Tibial artery (tissue), 4 donors: ENCODE results near the gene PHLDB2.
A peak's percentile ranks its signal among the peaks of the same experiment; 100 is the strongest.

Experiments used
- DNase-seq, 2 donors: peaks; one replicate each; pipeline ENCODE4 v3.0.0-alpha.2; 2019
- H3K27ac ChIP-seq, 2 donors: fragments of 200-600 bp; sonication (generic) in 1 of 2; 1 replicate in 1 of 2; 2 replicates in 1 of 2; pipeline ENCODE4 v1.5.1; 2018 to 2019; ENCODE audit warnings: mild to moderate bottlenecking in 1 of 2
- H3K27me3 ChIP-seq, 2 donors: fragments of 200-600 bp; sonication (generic) in 1 of 2; one replicate each; pipeline versions ENCODE4 v1.5.1 to v1.6.0; 2016 to 2019
- H3K36me3 ChIP-seq, 3 donors: fragments of 200-600 bp; sonication (generic) in 2 of 3; one replicate each; pipeline ENCODE4 v1.5.1; 2016 to 2019; ENCODE audit warnings: mild to moderate bottlenecking in 2 of 3
- H3K4me1 ChIP-seq, 4 donors: fragments of 200-600 bp; sonication (generic) in 2 of 4; 1 replicate in 3 of 4; 2 replicates in 1 of 4; pipeline ENCODE4 v1.5.1; 2016 to 2019
- H3K4me3 ChIP-seq, 2 donors: fragments of 200-600 bp; sonication (generic) in 1 of 2; 1 replicate in 1 of 2; 2 replicates in 1 of 2; pipeline ENCODE4 v1.5.1; 2018 to 2019; ENCODE audit warnings: mild to moderate bottlenecking in 2 of 2
- H3K9me3 ChIP-seq, 3 donors: fragments of 200-600 bp; sonication (generic) in 1 of 3; one replicate each; pipeline ENCODE4 v1.5.1; 2016 to 2019
- intact Hi-C: fragments of 100-400 bp; cut with DNase I; formaldehyde crosslinking; loops from one replicate; pipeline ENCODE4 v1.15.0; 2023; ENCODE audit warnings: low total_unique reads
- TF ChIP-seq, protein P1 (sequence below), 2 experiments: fragments of 200-600 bp in 1 of 2; fragments of 450-650 bp in 1 of 2; IDR thresholded peaks; one replicate each; pipeline ENCODE4 v1.5.1; 2017 to 2019; ENCODE audit warnings: antibody characterized with exemption in 2 of 2, mild to moderate bottlenecking in 1 of 2, moderate library complexity in 1 of 2

PHLDB2 gene

DNA sequence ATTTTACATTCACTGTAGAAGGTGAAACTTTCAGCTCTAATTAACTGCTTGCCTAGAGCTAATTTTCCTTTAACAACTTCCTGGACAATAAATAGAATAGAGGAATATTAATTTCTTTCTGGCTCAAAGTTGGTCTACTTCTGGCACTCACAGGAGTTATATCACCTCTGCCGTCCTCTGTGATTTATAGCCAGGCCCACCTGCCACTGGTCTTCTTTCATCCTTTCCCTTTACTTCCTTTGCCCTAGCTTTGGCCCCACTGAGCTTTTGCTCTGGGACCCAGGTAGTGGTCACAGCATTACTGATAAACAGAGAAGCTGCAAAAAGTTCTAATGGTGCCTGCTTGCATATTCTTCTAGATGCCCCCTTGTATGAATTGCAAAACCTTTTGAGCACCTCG, 70.4 kb downstream of the PHLDB2 start:
- intact Hi-C loops = no loop called here
- H3K4me1 ChIP-seq = peaks cover 0 to 73% (median 5%) of the 10 kb centered on the region in 4 donors
- H3K27me3 ChIP-seq = no peaks in the 10 kb centered on the region
- H3K27ac ChIP-seq = no peak overlapping the region
- TF ChIP-seq, protein P1, sequence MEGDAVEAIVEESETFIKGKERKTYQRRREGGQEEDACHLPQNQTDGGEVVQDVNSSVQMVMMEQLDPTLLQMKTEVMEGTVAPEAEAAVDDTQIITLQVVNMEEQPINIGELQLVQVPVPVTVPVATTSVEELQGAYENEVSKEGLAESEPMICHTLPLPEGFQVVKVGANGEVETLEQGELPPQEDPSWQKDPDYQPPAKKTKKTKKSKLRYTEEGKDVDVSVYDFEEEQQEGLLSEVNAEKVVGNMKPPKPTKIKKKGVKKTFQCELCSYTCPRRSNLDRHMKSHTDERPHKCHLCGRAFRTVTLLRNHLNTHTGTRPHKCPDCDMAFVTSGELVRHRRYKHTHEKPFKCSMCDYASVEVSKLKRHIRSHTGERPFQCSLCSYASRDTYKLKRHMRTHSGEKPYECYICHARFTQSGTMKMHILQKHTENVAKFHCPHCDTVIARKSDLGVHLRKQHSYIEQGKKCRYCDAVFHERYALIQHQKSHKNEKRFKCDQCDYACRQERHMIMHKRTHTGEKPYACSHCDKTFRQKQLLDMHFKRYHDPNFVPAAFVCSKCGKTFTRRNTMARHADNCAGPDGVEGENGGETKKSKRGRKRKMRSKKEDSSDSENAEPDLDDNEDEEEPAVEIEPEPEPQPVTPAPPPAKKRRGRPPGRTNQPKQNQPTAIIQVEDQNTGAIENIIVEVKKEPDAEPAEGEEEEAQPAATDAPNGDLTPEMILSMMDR (IDR thresholded peaks at IDR 0.05) = no peak
- H3K4me3 ChIP-seq = no peak overlapping the region
- no peak for DNase-seq
- peaks cover 0 to 5% (median 0%) of the 10 kb centered on the region in 3 donors for H3K36me3 ChIP-seq
- H3K9me3 ChIP-seq = no peaks in the 10 kb centered on the region

DNA sequence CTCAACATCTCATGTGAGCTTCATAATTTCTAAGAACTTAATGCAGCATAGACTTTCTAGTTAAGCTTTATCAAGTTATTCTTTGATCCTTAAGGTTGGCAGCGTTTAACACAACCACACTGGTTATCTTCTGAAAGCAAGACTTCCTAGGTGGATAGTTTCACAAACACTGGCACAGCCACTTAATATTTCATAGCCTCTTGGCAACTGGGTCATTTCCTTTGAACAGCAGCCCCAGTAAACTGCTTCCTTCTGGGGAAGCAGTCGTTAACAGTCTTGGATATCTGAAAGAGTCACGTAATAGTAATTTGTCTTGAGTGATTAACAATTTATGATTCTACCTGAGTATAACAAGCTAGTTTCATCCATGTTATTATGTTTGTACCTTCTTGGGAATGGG, 73.9 kb downstream of the PHLDB2 start:
- peak overlapping the region in 1 of 2 donors; percentile 4 for H3K27ac ChIP-seq
- H3K4me1 ChIP-seq = peaks cover 0 to 74% (median 7%) of the 10 kb centered on the region in 4 donors
- no peak for DNase-seq
- H3K4me3 ChIP-seq = no peak overlapping the region
- intact Hi-C loops = no loop called here
- no peaks in the 10 kb centered on the region for H3K36me3 ChIP-seq
- H3K27me3 ChIP-seq = no peaks in the 10 kb centered on the region
- TF ChIP-seq, protein P1 (IDR thresholded peaks at IDR 0.05) = no peak
- H3K9me3 ChIP-seq = no peaks in the 10 kb centered on the region

DNA sequence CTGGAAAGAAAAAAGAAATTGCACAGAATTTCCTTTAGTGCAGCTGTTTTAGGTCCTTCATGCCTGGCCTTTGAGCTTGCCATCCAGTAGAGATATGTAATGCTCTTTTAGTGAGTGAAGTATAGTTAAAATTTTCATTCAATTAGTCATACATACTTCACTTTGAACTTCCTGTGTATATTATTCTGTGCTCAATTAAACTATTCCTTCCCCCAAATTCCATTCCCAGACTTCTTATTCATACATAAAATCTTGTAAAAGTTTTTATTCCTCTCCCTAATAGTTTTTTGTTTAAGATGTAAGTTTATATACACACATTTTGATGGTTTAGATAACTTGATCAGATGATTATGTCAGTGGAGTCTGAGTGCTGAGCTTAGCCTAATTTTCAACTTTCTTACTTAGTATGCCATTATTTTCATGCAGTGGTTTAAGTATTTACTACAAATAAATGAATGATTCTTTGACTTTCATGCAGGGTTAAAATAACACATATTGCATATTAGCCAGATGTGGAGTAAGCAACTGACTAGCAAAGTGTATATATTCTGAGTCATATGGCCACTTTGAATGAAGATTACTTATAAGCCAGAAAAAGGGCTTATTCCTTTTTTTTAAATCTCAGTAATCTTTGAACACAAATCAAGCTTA, 77.3 kb downstream of the PHLDB2 start:
- Histone ChIP-seq H3K36me3 (peaks cover 26 to 31% (median 27%) of the 10 kb centered on the region in 3 donors), H3K4me1 (peaks cover 0 to 53% (median 7%) of the 10 kb centered on the region in 4 donors), H3K27ac (peak overlapping the region in 1 of 2 donors; percentile 10), H3K27me3 (no peaks in the 10 kb centered on the region), H3K4me3 (no peak overlapping the region), H3K9me3 (no peaks in the 10 kb centered on the region)
- TF ChIP-seq, protein P1 (IDR thresholded peaks at IDR 0.05) = no peak
- intact Hi-C loops = no loop called here
- no peak for DNase-seq

DNA sequence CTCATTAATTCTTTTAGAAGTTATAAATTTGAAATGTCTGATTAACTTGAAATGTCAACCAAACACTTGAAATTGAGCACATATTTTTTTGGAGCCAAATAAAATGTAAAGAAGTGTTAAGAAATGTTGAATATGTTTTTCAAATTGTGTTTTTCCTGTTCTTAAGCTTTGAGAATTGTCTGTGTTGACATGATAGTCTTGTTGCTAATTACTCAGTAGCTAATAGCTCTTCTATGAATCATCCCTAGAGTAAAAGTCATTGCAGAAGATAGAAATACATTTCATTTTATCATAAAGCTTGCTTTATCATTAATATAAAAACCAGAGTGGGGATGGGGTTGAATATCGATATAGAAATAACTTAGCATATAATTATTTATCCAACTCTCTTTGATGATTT, 77.9 kb downstream of the PHLDB2 start:
- intact Hi-C loops = no loop called here
- H3K27me3 ChIP-seq = no peaks in the 10 kb centered on the region
- peak overlapping the region in 1 of 2 donors; percentile 10 for H3K27ac ChIP-seq
- H3K4me1 ChIP-seq = peaks cover 0 to 47% (median 7%) of the 10 kb centered on the region in 4 donors
- TF ChIP-seq, protein P1 (IDR thresholded peaks at IDR 0.05) = no peak
- H3K4me3 ChIP-seq = no peak overlapping the region
- H3K9me3 ChIP-seq = no peaks in the 10 kb centered on the region
- H3K36me3 ChIP-seq = peaks cover 33 to 36% (median 34%) of the 10 kb centered on the region in 3 donors
- DNase-seq = no peak

DNA sequence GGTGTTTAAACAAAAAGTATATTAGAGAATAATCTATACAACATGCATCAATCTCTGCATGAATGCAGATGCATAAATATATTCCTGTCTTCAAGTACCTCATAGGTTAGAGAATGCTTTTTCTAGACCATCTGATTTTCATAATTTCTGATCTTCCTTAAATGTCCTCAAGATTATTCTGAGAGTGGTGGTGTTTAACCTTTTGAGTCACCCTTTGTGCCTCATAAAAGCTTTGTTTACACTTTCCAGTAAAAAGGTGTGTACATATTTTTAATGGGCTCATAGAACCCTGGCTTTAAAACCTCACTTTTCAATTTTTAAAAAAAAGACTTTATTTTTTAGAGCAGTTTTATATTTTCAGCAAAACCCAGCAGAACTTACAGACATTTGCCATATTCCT, 78.8 kb downstream of the PHLDB2 start:
- Histone ChIP-seq H3K36me3 (peaks cover 38 to 43% (median 42%) of the 10 kb centered on the region in 3 donors), H3K27ac (no peak overlapping the region), H3K4me3 (no peak overlapping the region), H3K9me3 (no peaks in the 10 kb centered on the region), H3K4me1 (peaks cover 0 to 39% (median 4%) of the 10 kb centered on the region in 4 donors), H3K27me3 (no peaks in the 10 kb centered on the region)
- intact Hi-C loops = no loop called here
- DNase-seq = no peak
- TF ChIP-seq, protein P1 (IDR thresholded peaks at IDR 0.05) = no peak
